ENCODE results near the gene EPPIN. TPM values are rescaled to one million over a fixed set of nuclear protein-coding genes. Genes with fewer than 3 reads are reported as not detected.
"Not testable (repeated sequence)": the region's sequence is repeated elsewhere in the genome, so short reads cannot be mapped to it uniquely, and the experiment has no call there.

The EPPIN gene
- polyA plus RNA-seq, 2 donors, result not detected

- no peak within 1 kb of the TSS for H3K27ac ChIP-seq (ENCODE audit: low read depth in 2 of 2, low read length in 1 of 2)
- H3K27me3 ChIP-seq (ENCODE audit: control insufficient read depth in 1 of 2, insufficient read depth in 2 of 2, low read length in 2 of 2), result peaks cover 0 to 6% of the 10 kb centered on the region in 2 donors
- 69 to 77% methylated on average over 4 of the region's 4 CpGs for WGBS, 2 donors
- H3K4me3 ChIP-seq (ENCODE audit: low read depth in 1 of 2, low read length in 2 of 2), result no peak within 1 kb of the TSS
- H3K9me3 ChIP-seq (ENCODE audit: control insufficient read depth in 2 of 2, insufficient read depth in 1 of 2, low read depth in 1 of 2, low read length in 1 of 2), result no peaks in the 10 kb centered on the region
- H3K36me3 ChIP-seq (ENCODE audit: control insufficient read depth in 2 of 2, insufficient read depth in 2 of 2, low read length in 1 of 2), result no peaks in the 10 kb centered on the region
- H3K4me1 ChIP-seq (ENCODE audit: control insufficient read depth in 2 of 2, insufficient read depth in 2 of 2, low read length in 1 of 2), result no peaks in the 10 kb centered on the region
Observed at GRCh38 chr20:45579184-45579583, 32.0 kb upstream of the EPPIN start, which contains the start of gene WFDC8. TSS of gene WFDC8 (minus strand) at chr20:45579284. CDS start at chr20:45579247, 37 bp downstream.

GRCh38 chr20:45578231-45578630 is 31.0 kb upstream of the EPPIN start:
- Histone ChIP-seq H3K4me3 (ENCODE audit: low read depth in 1 of 2, low read length in 2 of 2) (no peak overlapping the region), H3K9me3 (ENCODE audit: control insufficient read depth in 2 of 2, insufficient read depth in 1 of 2, low read depth in 1 of 2, low read length in 1 of 2) (no peaks in the 10 kb centered on the region), H3K27ac (ENCODE audit: low read depth in 2 of 2, low read length in 1 of 2) (no peak overlapping the region), H3K27me3 (ENCODE audit: control insufficient read depth in 1 of 2, insufficient read depth in 2 of 2, low read length in 2 of 2) (peaks cover 0 to 2% of the 10 kb centered on the region in 2 donors), H3K4me1 (ENCODE audit: control insufficient read depth in 2 of 2, insufficient read depth in 2 of 2, low read length in 1 of 2) (no peaks in the 10 kb centered on the region), H3K36me3 (ENCODE audit: control insufficient read depth in 2 of 2, insufficient read depth in 2 of 2, low read length in 1 of 2) (no peaks in the 10 kb centered on the region)
- WGBS, 2 donors, result 60 to 65% methylated on average over 1 of the region's 1 CpG

- no peaks in the 10 kb centered on the region for H3K4me1 ChIP-seq (ENCODE audit: control insufficient read depth in 2 of 2, insufficient read depth in 2 of 2, low read length in 1 of 2)
- no peak overlapping the region for H3K27ac ChIP-seq (ENCODE audit: low read depth in 2 of 2, low read length in 1 of 2)
- 32 to 42% methylated on average over 2 of the region's 2 CpGs for WGBS, 2 donors
- peaks cover 0 to 2% of the 10 kb centered on the region in 2 donors for H3K27me3 ChIP-seq (ENCODE audit: control insufficient read depth in 1 of 2, insufficient read depth in 2 of 2, low read length in 2 of 2)
- no peaks in the 10 kb centered on the region for H3K36me3 ChIP-seq (ENCODE audit: control insufficient read depth in 2 of 2, insufficient read depth in 2 of 2, low read length in 1 of 2)
- no peak overlapping the region for H3K4me3 ChIP-seq (ENCODE audit: low read depth in 1 of 2, low read length in 2 of 2)
- no peaks in the 10 kb centered on the region for H3K9me3 ChIP-seq (ENCODE audit: control insufficient read depth in 2 of 2, insufficient read depth in 1 of 2, low read depth in 1 of 2, low read length in 1 of 2)
Observed at GRCh38 chr20:45576995-45577394, 29.8 kb upstream of the EPPIN start.

DNA sequence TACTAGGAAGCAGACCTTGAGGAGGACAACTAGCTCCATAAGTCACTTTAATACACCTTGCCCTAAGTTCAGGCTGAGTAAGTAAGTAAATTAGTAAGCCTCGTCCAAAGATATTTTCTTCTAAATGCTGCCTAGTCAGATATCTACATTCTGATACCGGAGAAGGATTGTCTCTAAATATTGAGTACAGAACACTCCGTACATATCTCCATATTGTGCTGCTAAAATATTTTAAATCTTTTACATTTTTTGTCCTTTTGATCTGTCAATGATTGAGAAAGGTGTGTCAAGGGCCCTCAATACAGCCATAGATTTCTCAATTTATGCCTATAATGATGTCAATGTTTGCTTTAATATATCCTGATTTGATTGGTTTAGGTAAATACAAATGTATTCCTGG is 28.7 kb upstream of the EPPIN start:
- Histone ChIP-seq H3K27me3 (ENCODE audit: control insufficient read depth in 1 of 2, insufficient read depth in 2 of 2, low read length in 2 of 2) (peaks cover 0 to 2% of the 10 kb centered on the region in 2 donors), H3K4me3 (ENCODE audit: low read depth in 1 of 2, low read length in 2 of 2) (no peak overlapping the region), H3K36me3 (ENCODE audit: control insufficient read depth in 2 of 2, insufficient read depth in 2 of 2, low read length in 1 of 2) (no peaks in the 10 kb centered on the region), H3K9me3 (ENCODE audit: control insufficient read depth in 2 of 2, insufficient read depth in 1 of 2, low read depth in 1 of 2, low read length in 1 of 2) (no peaks in the 10 kb centered on the region), H3K4me1 (ENCODE audit: control insufficient read depth in 2 of 2, insufficient read depth in 2 of 2, low read length in 1 of 2) (no peaks in the 10 kb centered on the region), H3K27ac (ENCODE audit: low read depth in 2 of 2, low read length in 1 of 2) (no peak overlapping the region)
- WGBS, 2 donors, result 90 to 91% methylated on average over 3 of the region's 3 CpGs

GRCh38 chr20:45569650-45570049 is 22.4 kb upstream of the EPPIN start:
- not testable (repeated sequence) for H3K36me3 ChIP-seq (ENCODE audit: control insufficient read depth in 2 of 2, insufficient read depth in 2 of 2, low read length in 1 of 2); H3K27me3 ChIP-seq (ENCODE audit: control insufficient read depth in 1 of 2, insufficient read depth in 2 of 2, low read length in 2 of 2); H3K4me1 ChIP-seq (ENCODE audit: control insufficient read depth in 2 of 2, insufficient read depth in 2 of 2, low read length in 1 of 2); H3K27ac ChIP-seq (ENCODE audit: low read depth in 2 of 2, low read length in 1 of 2); H3K4me3 ChIP-seq (ENCODE audit: low read depth in 1 of 2, low read length in 2 of 2); H3K9me3 ChIP-seq (ENCODE audit: control insufficient read depth in 2 of 2, insufficient read depth in 1 of 2, low read depth in 1 of 2, low read length in 1 of 2)
- 77 to 80% methylated on average over 1 of the region's 1 CpG for WGBS, 2 donors

- H3K27me3 ChIP-seq (ENCODE audit: control insufficient read depth in 1 of 2, insufficient read depth in 2 of 2, low read length in 2 of 2), result peaks cover 0 to 11% of the 10 kb centered on the region in 2 donors
- H3K4me3 ChIP-seq (ENCODE audit: low read depth in 1 of 2, low read length in 2 of 2), result no peak overlapping the region
- 77 to 81% methylated on average over 2 of the region's 2 CpGs for WGBS, 2 donors
- no peak overlapping the region for H3K27ac ChIP-seq (ENCODE audit: low read depth in 2 of 2, low read length in 1 of 2)
- peaks cover 0 to 3% of the 10 kb centered on the region in 2 donors for H3K9me3 ChIP-seq (ENCODE audit: control insufficient read depth in 2 of 2, insufficient read depth in 1 of 2, low read depth in 1 of 2, low read length in 1 of 2)
- no peaks in the 10 kb centered on the region for H3K36me3 ChIP-seq (ENCODE audit: control insufficient read depth in 2 of 2, insufficient read depth in 2 of 2, low read length in 1 of 2)
- no peaks in the 10 kb centered on the region for H3K4me1 ChIP-seq (ENCODE audit: control insufficient read depth in 2 of 2, insufficient read depth in 2 of 2, low read length in 1 of 2)
Observed at GRCh38 chr20:45564760-45565276, 17.6 kb upstream of the EPPIN start.

DNA sequence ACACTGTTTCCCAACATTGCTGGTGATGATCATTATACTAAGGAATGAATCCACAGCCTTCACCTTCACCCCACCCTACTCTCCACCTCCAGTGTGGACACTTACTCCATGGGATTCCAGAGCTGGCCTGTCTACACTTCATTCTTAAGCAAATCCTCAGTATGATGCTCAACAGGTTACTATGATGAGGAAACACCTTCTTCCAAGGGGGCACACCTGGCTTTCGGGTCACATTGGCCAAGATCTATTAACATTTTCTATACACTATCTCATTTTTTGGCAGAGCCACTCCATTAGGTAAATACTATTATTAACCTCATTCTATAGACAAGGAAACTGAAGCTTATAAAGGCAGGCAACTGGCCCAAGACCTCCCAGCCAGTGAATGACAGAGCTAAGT is 8.0 kb upstream of the EPPIN start:
- Histone ChIP-seq H3K9me3 (ENCODE audit: control insufficient read depth in 2 of 2, insufficient read depth in 1 of 2, low read depth in 1 of 2, low read length in 1 of 2) (no peaks in the 10 kb centered on the region), H3K27ac (ENCODE audit: low read depth in 2 of 2, low read length in 1 of 2) (no peak overlapping the region), H3K4me3 (ENCODE audit: low read depth in 1 of 2, low read length in 2 of 2) (no peak overlapping the region), H3K4me1 (ENCODE audit: control insufficient read depth in 2 of 2, insufficient read depth in 2 of 2, low read length in 1 of 2) (no peaks in the 10 kb centered on the region), H3K27me3 (ENCODE audit: control insufficient read depth in 1 of 2, insufficient read depth in 2 of 2, low read length in 2 of 2) (peaks cover 0 to 12% of the 10 kb centered on the region in 2 donors), H3K36me3 (ENCODE audit: control insufficient read depth in 2 of 2, insufficient read depth in 2 of 2, low read length in 1 of 2) (no peaks in the 10 kb centered on the region)
- WGBS, 2 donors, result 69 to 80% methylated on average over 1 of the region's 1 CpG

- no peaks in the 10 kb centered on the region for H3K4me1 ChIP-seq (ENCODE audit: control insufficient read depth in 2 of 2, insufficient read depth in 2 of 2, low read length in 1 of 2)
- no peak overlapping the region for H3K4me3 ChIP-seq (ENCODE audit: low read depth in 1 of 2, low read length in 2 of 2)
- H3K9me3 ChIP-seq (ENCODE audit: control insufficient read depth in 2 of 2, insufficient read depth in 1 of 2, low read depth in 1 of 2, low read length in 1 of 2), result no peaks in the 10 kb centered on the region
- no peaks in the 10 kb centered on the region for H3K36me3 ChIP-seq (ENCODE audit: control insufficient read depth in 2 of 2, insufficient read depth in 2 of 2, low read length in 1 of 2)
- peaks cover 0 to 9% of the 10 kb centered on the region in 2 donors for H3K27me3 ChIP-seq (ENCODE audit: control insufficient read depth in 1 of 2, insufficient read depth in 2 of 2, low read length in 2 of 2)
- no peak overlapping the region for H3K27ac ChIP-seq (ENCODE audit: low read depth in 2 of 2, low read length in 1 of 2)
- 68 to 83% methylated on average over 2 of the region's 2 CpGs for WGBS, 2 donors
Observed at GRCh38 chr20:45552456-45552855, 5.3 kb upstream of the EPPIN start.

DNA sequence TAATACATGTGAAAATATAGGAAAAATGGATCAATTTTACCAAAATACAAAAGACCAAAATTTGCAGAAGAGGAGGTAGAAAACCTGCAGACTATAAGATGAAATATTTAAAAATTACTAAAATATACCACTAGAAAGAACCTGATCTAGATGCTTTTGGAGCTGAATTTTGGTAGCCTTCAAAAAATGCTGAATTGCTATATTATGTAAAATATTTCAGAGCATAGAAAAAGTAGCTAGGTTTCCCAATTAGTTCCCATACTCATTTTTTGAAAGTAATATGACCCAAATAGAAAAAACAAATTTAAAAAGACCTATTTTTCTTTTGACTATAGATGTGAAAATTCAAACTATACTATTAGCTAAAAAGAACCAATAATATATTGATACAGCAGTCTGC is 3.6 kb upstream of the EPPIN start:
- no peak overlapping the region for H3K4me3 ChIP-seq (ENCODE audit: low read depth in 1 of 2, low read length in 2 of 2)
- no peak overlapping the region for H3K27ac ChIP-seq (ENCODE audit: low read depth in 2 of 2, low read length in 1 of 2)
- H3K36me3 ChIP-seq (ENCODE audit: control insufficient read depth in 2 of 2, insufficient read depth in 2 of 2, low read length in 1 of 2), result no peaks in the 10 kb centered on the region
- no peaks in the 10 kb centered on the region for H3K9me3 ChIP-seq (ENCODE audit: control insufficient read depth in 2 of 2, insufficient read depth in 1 of 2, low read depth in 1 of 2, low read length in 1 of 2)
- peaks cover 0 to 14% of the 10 kb centered on the region in 2 donors for H3K27me3 ChIP-seq (ENCODE audit: control insufficient read depth in 1 of 2, insufficient read depth in 2 of 2, low read length in 2 of 2)
- H3K4me1 ChIP-seq (ENCODE audit: control insufficient read depth in 2 of 2, insufficient read depth in 2 of 2, low read length in 1 of 2), result no peaks in the 10 kb centered on the region

DNA sequence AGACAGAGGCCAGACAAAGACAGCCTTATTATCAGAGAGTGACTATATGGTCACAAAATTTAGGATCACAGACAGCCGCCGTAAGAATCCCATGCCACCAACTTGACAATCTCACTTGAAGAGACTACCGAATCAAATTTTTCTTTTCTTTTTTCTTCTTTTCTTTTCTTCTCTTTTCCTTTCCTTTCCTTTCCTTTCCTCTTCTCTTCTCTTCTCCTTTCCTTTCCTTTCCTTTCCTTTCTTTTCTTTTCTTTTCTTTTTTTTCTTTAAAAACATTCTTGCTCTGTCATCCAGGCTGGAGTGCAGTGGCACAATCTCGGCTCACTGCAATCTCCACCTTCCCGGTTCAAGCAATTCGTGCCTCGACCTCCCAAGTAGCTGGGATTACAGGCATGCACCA is 1.2 kb upstream of the EPPIN start:
- Histone ChIP-seq H3K27ac (ENCODE audit: low read depth in 2 of 2, low read length in 1 of 2) (no peak overlapping the region), H3K4me1 (ENCODE audit: control insufficient read depth in 2 of 2, insufficient read depth in 2 of 2, low read length in 1 of 2) (no peaks in the 10 kb centered on the region)
- WGBS, 2 donors, result 83 to 89% methylated on average over 7 of the region's 7 CpGs

More for the DNA sequence above, 1.2 kb upstream of the EPPIN start:
- Histone ChIP-seq H3K4me3 (ENCODE audit: low read depth in 1 of 2, low read length in 2 of 2) (no peak overlapping the region), H3K27me3 (ENCODE audit: control insufficient read depth in 1 of 2, insufficient read depth in 2 of 2, low read length in 2 of 2) (peaks cover 4 to 14% of the 10 kb centered on the region in 2 donors), H3K9me3 (ENCODE audit: control insufficient read depth in 2 of 2, insufficient read depth in 1 of 2, low read depth in 1 of 2, low read length in 1 of 2) (no peaks in the 10 kb centered on the region), H3K36me3 (ENCODE audit: control insufficient read depth in 2 of 2, insufficient read depth in 2 of 2, low read length in 1 of 2) (no peaks in the 10 kb centered on the region)
